ENCODE results near the gene POLR1B. TPM values are rescaled to one million over a fixed set of nuclear protein-coding genes. Genes with fewer than 3 reads are reported as not detected.

POLR1B gene
- total and polyA plus RNA-seq, 2 of the 13 experiments (the other 11 are each of a cell fraction or from before 2014, with no cell fraction given) = 18.3 to 46.0 TPM

DNA sequence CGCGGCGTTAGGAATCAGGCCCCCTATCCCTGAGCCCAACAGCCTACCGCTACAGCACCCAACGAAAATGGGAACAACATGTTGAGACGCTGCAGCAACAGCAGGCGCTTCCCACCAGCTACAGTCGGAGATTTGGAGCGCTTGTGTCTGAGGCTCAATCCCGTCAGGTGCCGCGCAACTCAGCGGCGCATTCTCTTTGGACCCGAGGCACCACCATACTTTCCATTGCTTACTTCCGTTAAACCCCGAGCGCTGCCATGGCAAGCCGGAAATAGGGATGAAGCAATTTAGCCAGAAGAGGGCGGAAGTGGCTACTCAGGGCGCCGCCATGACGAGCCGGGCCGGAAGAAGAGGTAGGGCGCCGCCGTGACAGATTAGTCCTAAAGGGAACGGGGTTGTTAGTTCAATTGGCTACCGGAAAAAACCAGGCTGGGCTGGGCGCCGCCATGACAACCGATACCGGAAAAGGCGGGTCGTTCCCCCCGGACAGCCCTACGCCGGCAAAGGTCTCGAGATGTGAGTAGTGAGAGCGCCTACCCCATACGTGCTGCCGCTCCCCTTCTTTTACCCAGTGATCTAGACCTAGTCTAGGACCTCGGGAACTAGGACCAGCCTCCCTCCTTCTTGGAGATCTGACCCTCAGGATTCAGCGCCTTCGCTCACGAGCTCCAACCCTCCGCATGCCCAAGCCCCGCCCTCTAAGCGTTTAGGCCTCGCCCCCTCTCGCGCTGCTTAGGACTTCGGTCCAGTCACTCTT, 42.0 kb downstream of the POLR1B start, which contains the start of gene CHCHD5 (continued):
- TF ChIP-seq ATF7-NPFF (CRISPR knock-in tag; IDR thresholded peaks at IDR 0.05; ENCODE audit: low read depth) (peak; percentile 74), ZNF564 (CRISPR knock-in tag; IDR thresholded peaks at IDR 0.05) (no peak), CBX5 (CRISPR knock-in tag; IDR thresholded peaks at IDR 0.05; ENCODE audit: borderline replicate concordance) (no peak; the same call in 1 of the 2 replicates), ZMAT3 (CRISPR knock-in tag; conservative IDR thresholded peaks at IDR 0.05) (no peak), HOMEZ (CRISPR knock-in tag; IDR thresholded peaks at IDR 0.05; ENCODE audit: low read depth) (peak; percentile 44; the same call in 1 of the 2 replicates), HIVEP1 (CRISPR knock-in tag; IDR thresholded peaks at IDR 0.05) (peak; percentile 69), ZNF124 (CRISPR knock-in tag; IDR thresholded peaks at IDR 0.05) (peak; percentile 88), HNF1B (CRISPR knock-in tag; IDR thresholded peaks at IDR 0.05) (peak; percentile 93), ELF4 (CRISPR knock-in tag; IDR thresholded peaks at IDR 0.05; ENCODE audit: borderline replicate concordance) (peak; percentile 100), SSRP1 (CRISPR knock-in tag; IDR thresholded peaks at IDR 0.05) (peak; percentile 73; the same call in 1 of the 2 replicates), TFDP1 (CRISPR knock-in tag; IDR thresholded peaks at IDR 0.05; ENCODE audit: borderline replicate concordance) (peak; percentile 54; the same call in 1 of the 2 replicates), THYN1 (CRISPR knock-in tag; IDR thresholded peaks at IDR 0.05; ENCODE audit: borderline replicate concordance, low read depth) (peak; percentile 90; the same call in 1 of the 2 replicates), CBX2 (IDR thresholded peaks at IDR 0.05; ENCODE audit: low read depth, low read length) (no peak), CBX2 (CRISPR knock-in tag; IDR thresholded peaks at IDR 0.05; ENCODE audit: low read depth) (0 out of 2 replicates have a peak, but pooled peaks have one; percentile 66), ZBTB38 (CRISPR knock-in tag; IDR thresholded peaks at IDR 0.05) (peak; percentile 51; the same call in 1 of the 2 replicates), ZNF3 (CRISPR knock-in tag; IDR thresholded peaks at IDR 0.05) (peak; percentile 24; the same call in 1 of the 2 replicates), ZNF362 (CRISPR knock-in tag; IDR thresholded peaks at IDR 0.05; ENCODE audit: borderline replicate concordance) (no peak; the same call in 1 of the 2 replicates), ZFAT (CRISPR knock-in tag; conservative IDR thresholded peaks at IDR 0.05) (no peak)
- TF ChIP-seq, protein P1, sequence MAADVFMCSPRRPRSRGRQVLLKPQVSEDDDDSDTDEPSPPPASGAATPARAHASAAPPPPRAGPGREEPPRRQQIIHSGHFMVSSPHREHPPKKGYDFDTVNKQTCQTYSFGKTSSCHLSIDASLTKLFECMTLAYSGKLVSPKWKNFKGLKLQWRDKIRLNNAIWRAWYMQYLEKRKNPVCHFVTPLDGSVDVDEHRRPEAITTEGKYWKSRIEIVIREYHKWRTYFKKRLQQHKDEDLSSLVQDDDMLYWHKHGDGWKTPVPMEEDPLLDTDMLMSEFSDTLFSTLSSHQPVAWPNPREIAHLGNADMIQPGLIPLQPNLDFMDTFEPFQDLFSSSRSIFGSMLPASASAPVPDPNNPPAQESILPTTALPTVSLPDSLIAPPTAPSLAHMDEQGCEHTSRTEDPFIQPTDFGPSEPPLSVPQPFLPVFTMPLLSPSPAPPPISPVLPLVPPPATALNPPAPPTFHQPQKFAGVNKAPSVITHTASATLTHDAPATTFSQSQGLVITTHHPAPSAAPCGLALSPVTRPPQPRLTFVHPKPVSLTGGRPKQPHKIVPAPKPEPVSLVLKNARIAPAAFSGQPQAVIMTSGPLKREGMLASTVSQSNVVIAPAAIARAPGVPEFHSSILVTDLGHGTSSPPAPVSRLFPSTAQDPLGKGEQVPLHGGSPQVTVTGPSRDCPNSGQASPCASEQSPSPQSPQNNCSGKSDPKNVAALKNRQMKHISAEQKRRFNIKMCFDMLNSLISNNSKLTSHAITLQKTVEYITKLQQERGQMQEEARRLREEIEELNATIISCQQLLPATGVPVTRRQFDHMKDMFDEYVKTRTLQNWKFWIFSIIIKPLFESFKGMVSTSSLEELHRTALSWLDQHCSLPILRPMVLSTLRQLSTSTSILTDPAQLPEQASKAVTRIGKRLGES (CRISPR knock-in tag; IDR thresholded peaks at IDR 0.05; ENCODE audit: borderline replicate concordance) = no peak
- TF ChIP-seq, protein P2, sequence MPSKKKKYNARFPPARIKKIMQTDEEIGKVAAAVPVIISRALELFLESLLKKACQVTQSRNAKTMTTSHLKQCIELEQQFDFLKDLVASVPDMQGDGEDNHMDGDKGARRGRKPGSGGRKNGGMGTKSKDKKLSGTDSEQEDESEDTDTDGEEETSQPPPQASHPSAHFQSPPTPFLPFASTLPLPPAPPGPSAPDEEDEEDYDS (CRISPR knock-in tag; IDR thresholded peaks at IDR 0.05) = peak; percentile 87

All from HepG2 (cell line).